Sciatic nerve (tissue), 2 donors: ENCODE results near the gene TMEM140. TPM values are rescaled to one million over a fixed set of nuclear protein-coding genes. Genes with fewer than 3 reads are reported as not detected.

ENCODE experiments used
- ATAC-seq: fragments of 200-7000 bp; cut with Tn5 transposase; one replicate; pipeline ENCODE4 v1.9.1; 2020; ENCODE audit warnings: mild to moderate bottlenecking, moderate library complexity
- DNase-seq: peaks from one replicate; pipeline ENCODE4 v3.0.0-alpha.2; 2020; ENCODE audit warnings: low spot score
- intact Hi-C: fragments of 100-400 bp; cut with DNase I; formaldehyde crosslinking; loops from one replicate; pipeline ENCODE4 v1.14.2; 2022
- total RNA-seq: library from RNA; stranded (reverse); fragmentation: NEBNext Ultra II Directional; extraction: Animal tissue kit (Norgen Biotek cat#: 25700); gene quantifications from one replicate; pipeline ENCODE4 v1.2.1, GENCODE V29; 2021
- donor health status: DM: no; HTN: no; CAD: no.
- donor health status: DM: no; HTN: no; CAD: no.

The TMEM140 gene
- total RNA-seq, 1 donor from 2014 or later: 29.4 TPM

DNA sequence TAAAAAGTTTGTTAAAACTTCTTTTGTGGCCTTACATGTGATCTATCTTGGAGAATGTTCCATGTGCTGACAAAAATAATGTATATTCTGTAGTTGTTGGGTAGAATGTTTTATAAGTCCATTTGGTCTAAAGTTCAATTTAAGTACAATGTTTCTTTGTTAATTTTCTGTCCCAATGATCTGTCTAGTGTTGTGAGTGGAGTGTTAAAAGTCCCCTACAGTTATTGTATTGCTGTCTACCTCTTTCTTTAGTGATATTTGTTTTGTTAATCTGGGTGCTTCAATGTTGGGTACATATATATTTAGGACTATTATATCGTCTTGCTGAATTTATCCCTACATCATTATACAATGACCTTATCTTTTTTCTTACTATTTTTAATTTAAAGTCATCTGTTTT lies 6.9 kb downstream of the TMEM140 start:
- intact Hi-C loops: no loop called here
- ATAC-seq (no peak), DNase-seq (no peak)

DNA sequence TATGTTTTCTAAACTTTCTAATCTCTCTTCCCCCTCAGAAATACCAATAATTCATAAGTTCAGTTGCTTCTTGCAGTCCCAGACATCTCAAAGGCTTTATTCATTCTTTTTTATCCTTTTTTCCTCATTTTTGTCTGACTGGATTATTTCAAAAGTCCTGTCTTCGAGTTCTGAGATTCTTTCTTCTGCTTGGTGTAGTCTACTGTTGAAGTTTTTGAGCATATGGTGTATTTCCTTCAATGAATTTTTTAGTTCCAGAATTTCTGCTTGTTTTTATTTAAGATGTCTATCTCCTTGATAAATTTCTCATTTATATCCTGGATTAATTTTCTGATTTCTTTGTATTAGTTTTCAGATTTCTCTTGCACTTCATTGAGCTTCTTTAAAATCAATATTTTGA lies 8.4 kb downstream of the TMEM140 start:
- DNase-seq (no peak), ATAC-seq (no peak)
- intact Hi-C loops: no loop called here

DNA sequence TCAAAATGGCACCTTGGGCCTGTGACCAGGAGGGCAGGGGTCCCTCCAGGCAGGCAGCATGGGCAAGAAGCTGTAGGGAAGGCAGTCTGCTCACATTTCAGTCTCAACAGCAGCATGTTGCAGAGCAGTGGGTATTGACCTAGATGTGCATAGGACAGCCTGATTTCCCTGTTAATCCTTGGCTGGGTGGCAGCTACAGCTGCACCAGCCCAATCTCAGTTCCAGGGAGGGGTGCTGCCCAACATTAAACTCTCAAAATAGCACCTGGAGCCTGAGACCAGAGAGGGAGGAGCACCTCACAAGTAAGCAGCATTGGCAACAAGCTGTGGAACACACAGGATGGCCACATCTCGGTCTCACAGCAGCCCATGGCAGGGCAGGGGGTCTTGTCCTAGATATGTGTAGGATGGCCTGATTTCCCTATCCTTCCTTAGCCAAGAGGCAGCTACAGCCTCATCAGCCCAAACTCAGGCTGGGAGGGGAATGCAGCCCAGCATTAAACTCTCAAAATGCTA lies 10.3 kb downstream of the TMEM140 start:
- ATAC-seq (no peak), DNase-seq (no peak)
- intact Hi-C loops: no loop called here

DNA sequence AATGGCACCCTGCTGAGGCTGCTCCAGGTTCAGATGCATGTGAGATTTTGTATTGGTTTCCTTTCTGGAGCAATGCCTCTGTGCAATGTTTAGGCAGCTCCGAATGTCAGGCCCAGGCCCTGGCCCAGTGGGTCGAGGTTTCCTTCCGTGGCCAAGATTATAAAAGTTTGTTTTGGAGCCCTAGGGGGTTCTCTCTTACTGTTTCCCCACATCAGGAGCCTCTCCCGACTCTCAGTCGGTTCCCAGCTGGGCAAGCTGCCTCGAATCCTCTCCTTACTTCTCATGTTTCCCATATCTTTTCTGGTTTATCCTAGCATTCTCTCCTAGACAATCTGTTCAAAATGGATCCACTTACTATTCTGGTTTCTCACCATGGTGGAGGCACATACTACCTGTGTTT lies 11.0 kb downstream of the TMEM140 start:
- ATAC-seq: peak; percentile 22
- intact Hi-C loops: no loop called here
- no peak for DNase-seq

DNA sequence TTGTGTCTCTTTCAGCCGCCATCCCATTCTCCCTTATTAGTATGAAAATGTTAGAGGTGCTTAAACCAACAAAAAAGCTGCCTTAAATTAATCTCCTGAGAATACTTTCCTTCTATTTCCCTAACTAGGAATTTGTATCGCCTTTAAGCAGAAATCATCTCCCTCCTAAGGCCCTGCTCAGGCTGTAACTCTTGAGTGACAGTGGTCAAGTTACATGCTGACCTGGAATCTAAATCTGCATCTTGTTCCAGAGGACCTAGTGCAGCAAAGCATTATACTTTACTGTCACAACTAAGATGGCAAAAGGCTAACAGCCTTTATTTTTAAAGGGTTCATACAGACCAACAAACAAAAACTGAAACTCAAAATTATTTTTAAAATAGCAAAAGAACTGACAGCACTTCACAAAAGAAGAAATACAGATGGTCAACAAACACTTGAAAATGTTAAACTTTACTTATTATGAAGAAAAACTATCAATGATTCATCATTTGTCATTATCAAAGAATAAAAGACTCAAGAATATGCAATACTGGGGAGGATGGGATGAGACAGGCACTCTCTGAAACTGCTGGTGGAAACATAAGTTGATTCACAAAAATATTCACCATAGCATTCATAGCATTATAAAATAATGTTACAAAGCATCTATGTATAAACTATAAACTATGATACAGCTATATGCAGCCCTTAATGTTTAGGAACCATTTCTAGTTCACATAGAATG lies 11.7 kb downstream of the TMEM140 start:
- no peak for DNase-seq
- ATAC-seq: no peak
- intact Hi-C loops: no loop called here

DNA sequence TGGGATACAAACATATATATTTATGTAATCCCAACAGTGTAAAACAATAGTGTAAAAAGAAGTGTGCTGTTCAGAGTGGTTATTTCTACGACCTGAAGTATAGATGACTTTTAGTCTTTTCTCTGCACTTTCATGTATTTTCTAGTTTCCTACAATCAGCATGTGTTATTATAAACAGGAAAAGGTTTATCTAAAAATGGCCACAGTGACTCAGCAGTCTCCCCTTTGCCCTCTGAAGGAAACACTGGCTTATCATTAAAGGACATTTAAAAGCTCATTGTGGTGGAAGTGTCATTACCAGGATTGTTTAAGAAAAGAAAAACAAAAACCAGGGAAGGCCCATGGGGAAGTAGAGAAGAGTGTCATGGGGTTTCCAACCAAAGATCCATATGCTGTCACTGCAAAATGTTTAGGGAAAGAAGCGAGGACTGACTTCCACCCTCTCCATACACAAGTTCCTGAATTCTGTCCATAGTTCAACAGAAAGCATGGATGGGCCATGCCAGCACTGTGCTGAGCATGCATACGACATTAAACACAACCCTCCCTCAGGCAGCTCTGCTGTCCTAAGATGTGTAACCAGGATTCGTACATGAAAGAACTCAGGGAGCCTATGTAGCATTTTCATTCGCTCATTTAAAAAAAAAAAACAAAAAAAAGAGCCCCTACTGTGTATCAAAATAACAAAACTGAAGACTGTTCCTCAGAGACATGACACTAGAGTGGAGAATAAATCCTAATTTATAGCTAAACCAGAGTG lies 12.4 kb downstream of the TMEM140 start:
- intact Hi-C loops: no loop called here
- ATAC-seq: peak; percentile 52
- no peak for DNase-seq

DNA sequence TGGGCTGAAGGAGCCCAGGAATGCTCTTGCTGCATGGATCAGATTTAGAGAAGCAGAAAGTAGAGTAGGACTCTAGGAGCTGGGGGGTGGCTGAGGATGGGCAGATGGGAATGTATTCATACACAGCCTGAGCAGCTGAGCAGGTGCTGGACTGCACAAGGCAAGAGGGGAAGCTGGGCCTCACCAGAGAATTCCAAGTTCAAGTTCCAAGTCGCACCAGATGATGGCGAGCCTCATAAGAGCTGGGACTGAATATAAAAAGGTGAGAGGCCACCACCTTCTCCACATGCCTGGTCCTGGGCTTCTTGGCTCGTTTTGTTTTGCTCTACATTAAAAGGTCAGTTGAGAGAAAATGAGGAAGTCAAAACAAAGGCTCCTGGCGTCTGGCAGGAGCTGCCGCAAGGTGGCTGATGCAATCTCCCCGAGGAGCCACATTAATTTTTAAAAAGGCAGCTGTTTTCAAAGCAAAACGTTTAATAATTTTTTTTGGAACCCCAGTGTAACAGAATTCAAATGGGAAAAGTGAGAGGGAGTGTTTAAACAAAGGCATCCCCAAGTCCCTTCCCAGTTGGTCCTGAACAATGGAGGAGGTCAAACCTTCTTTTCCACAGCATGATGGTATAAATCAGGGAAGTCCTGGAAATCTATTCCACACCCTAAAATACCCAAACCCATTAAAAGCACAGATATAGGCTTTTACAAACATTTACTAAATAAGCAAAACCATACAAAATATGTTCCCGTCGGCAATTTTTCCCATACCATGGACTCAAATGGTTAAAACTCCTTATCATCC lies 13.2 kb downstream of the TMEM140 start:
- intact Hi-C loops: no loop called here
- DNase-seq (no peak), ATAC-seq (peak; percentile 45)

DNA sequence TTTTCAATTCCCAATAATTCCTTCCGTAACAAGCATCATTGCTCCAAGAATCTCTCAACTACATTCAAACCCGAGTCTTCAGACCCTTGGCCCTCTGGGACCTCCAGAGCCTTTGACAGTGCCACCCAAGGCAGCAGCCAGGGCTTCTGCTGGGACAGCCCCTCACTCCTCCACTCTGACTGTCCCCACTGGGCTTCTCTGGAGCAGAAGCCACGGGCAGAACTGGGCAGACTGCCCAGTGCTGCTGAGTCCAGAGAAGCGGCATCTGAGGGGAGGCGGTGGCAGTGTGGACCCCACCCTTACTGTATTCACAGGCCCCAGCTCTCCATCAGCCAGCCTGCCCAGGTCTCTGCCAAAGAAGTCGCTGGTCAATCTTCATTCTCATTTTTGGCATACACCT lies 13.8 kb downstream of the TMEM140 start:
- ATAC-seq (no peak), DNase-seq (no peak)
- intact Hi-C loops: no loop called here

DNA sequence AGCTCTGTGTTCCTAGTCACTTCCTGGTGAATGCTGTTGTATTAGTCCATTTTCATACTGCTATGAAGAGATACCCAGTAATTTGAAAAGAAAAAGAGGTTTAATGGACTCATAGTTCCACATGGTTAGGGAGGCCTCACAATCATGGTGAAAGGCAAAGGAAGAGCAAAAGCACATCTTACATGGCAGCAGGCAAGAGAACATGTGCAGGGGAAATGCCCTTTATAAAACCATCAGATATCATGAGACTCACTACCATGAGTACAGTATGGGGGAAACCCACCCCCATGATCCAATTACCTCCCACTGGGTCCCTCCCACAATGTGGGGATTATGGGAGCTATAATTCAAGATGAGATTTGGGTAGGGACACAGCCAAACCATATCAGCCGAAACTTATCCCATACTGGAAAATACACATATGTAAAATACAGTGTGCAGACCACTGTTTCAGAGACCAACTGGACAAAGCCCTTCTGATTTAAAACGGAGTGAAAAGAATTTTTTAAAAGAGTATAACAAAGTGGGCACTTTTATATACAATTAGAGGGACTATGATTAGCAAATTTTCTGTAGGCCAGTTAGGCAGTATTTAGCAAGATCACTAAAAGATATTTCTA lies 14.6 kb downstream of the TMEM140 start:
- intact Hi-C loops: no loop called here
- ATAC-seq (no peak), DNase-seq (no peak)

DNA sequence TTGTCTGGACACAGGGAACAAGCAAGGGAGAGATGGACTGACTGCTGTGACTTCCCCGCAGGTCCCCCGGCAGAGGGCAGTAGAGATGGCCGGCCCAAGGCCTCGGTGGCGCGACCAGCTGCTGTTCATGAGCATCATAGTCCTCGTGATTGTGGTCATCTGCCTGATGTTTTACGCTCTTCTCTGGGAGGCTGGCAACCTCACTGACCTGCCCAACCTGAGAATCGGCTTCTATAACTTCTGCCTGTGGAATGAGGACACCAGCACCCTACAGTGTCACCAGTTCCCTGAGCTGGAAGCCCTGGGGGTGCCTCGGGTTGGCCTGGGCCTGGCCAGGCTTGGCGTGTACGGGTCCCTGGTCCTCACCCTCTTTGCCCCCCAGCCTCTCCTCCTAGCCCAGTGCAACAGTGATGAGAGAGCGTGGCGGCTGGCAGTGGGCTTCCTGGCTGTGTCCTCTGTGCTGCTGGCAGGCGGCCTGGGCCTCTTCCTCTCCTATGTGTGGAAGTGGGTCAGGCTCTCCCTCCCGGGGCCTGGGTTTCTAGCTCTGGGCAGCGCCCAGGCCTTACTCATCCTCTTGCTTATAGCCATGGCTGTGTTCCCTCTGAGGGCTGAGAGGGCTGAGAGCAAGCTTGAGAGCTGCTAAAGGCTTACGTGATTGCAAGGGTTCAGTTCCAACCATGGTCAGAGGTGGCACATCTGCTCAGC lies 16.6 kb downstream of the TMEM140 start:
- intact Hi-C loops: no loop called here
- DNase-seq: no peak
- peak; percentile 20 for ATAC-seq

DNA sequence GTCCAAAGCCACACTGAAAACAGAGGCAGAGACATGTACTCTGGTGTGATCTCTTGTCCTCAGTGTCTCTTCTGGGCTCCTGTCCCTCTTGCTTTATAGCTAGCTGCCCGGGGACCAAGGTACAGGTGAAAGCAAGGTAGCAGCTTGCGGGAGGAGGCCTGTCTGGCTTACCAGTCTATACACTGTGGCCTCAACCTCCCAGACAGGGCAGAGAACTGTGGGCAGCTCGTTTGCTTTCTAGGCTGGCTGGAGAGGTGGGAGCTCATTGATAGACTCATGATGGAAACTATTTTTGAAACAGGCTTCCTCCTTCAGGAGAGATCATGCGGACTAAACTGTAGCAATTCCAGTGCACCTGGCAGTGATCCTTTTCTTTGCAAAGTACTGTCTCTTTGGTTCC lies 18.0 kb downstream of the TMEM140 start:
- intact Hi-C loops: no loop called here
- ATAC-seq: no peak
- DNase-seq: no peak

DNA sequence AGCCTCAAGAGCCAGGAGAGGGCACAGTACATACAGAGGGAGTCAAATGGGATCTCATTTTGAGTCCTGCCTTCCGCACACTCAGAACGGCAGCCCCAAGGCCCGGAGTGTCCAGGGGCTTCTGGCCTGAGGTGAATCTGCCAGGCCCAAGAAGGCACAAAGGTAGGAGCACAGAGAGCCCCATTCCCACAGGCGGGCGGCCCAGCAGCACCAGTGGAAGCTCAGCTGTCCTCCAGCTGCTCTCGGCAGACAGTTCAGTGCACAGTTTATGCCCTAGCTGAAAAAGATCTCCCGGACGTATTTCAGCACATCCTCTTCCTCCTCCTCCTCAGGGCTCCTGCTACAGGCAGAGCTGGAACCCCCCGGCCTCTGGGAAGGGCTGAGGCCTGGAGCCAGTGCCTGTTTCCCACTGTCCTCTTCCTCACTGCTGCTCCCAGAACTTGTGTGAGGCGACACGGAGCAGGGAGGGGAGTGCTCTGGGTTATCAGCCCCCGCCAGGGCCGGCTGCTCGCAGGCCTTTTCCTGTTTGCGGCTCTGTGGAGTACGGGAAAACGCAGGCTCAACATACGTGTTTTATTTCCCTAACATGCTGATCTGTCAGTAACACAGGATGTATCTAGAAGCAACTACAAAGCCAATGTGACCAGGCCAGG lies 18.6 kb downstream of the TMEM140 start:
- intact Hi-C loops: no loop called here
- ATAC-seq (no peak), DNase-seq (no peak)

DNA sequence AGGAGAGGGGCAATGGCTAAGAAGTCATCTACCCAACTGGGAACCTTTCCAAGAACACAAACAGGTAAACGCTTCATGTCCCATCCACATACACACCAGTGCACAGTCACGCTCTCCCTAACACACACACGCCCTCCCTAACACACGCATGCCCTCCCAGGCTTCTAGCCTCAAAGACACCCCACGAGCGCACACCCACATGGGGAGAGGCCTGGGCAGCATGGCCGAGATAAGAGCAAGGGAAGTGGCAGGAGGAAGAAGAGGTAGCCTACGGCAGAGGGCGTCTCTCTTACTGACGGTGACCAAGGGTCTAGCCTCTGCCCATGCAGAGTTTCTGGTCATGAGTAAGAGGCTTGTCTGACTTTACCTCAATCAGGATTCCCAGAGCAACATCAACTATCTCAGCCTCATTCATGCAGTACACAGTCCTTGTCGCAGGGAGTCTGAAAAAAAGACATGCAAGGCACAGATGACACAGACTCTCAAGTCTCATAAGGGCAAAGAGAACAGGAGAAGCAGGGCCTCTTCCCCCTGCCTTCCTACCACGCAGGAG lies 19.6 kb downstream of the TMEM140 start:
- ATAC-seq (no peak), DNase-seq (no peak)
- intact Hi-C loops: no loop called here

DNA sequence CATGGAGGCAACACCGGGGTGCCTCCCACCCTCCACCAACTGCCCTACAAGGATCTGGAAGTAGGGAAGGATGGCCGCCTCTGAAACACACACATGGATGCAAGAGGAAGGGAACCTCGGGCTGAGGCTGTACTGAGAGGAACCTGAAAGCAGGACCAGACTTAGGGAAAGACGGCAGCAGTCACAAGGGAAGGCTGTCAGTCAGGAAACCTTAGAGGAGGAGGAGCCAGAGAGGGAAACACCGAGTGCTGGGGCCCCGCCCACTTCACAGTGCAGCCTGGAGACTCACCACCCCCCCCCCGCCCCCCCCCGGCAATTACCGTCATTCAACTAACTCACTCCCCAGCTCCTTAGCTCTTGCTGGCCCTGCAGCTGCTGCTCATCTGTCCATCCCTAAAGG lies 20.1 kb downstream of the TMEM140 start:
- no peak for DNase-seq
- ATAC-seq: no peak
- intact Hi-C loops: no loop called here

DNA sequence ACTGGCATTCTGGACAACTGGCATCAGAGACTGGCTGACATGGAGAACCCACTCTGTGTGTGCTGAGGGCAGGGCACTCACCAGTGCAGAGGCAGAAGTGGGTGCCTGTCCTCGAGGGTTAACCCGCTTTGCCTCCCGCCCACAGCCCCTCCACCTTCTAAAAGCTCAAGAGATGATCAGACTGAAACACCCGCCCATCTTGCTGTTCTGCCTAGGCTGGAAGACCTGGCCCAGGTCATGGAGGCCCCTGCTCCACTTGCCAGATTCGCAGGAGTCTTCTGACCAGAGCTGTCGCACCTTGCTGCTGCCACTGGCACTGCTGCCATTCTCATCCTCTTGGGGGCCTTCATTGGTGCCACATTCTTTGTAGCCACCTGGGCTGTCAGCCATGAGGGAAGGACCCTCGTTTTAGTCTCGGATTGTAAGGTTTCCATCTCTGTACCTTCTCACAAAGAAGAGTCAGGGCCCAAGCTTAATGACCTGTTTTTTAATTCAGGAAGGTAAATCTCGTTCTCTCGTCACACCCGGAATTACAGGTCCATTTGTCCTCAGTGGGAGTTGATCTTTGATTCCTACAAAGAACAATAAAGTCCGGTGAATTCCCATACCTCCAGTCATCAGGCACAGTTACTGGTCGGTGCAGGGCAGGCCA lies 20.7 kb downstream of the TMEM140 start:
- DNase-seq (no peak), ATAC-seq (no peak)
- intact Hi-C loops: no loop called here

DNA sequence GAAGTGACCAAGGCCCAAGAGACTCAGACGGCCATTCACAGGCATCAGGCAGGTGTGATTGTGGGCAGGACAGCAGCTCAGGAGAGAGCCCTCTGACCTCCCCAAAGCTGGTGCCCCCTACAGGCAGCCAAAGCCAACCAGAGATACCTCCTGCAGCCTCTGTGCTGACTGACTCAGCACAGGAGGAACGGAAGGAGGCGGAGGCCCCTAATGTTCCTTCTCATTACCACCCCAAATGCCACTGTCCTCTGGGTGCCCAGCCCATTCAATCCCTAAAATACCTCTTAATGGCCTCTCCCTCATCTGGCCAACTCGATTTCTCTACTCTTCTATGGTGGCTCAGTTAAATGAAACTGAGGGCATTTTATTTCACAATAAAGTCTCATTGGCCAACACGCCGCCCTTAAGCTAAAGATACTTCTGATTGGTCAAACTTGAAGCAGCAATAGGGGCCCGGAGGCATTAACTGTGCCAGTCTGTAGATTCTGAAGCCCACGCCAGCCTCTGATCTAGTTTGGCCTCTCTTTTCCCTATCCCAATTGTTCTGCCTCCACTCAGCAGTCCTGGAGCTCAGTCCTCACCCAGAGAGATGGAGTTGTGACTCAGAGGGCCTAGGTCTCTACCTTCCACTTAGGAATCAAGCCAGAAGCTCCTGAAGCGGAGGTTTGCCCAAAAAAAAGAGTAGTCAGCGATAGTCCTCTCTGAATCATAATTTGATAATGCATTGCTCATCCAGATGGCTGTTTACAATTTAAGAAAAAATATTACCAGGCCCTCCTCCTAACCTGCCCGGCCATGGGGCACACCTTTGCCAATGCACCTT lies 21.5 kb downstream of the TMEM140 start:
- DNase-seq (no peak), ATAC-seq (no peak)
- intact Hi-C loops: no loop called here

DNA sequence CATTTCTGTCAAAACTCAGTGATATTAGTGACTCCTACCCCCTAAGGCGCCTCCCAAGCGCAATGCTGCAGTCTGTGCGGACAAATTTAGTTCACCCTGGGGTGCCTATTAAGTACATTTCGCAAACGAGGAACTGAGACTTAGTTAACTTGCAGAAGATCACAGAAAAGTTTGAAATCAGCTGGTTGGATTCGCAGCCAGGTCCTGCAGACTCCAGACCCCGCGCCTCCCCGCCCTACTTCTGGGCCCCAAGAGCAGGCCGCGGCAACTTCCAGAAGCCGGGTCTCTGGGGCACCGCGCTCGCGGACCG lies 22.0 kb downstream of the TMEM140 start:
- intact Hi-C loops: loop anchor here (10.0 kb wide), 1 partner anchor 175 kb away; no protein-coding TSS in a partner anchor
- DNase-seq (no peak), ATAC-seq (no peak)
